Neural cell (in vitro differentiated cells): ENCODE results near the gene TSPAN8. TPM values are rescaled to one million over a fixed set of nuclear protein-coding genes. Genes with fewer than 3 reads are reported as not detected.
"Not testable (repeated sequence)": the region's sequence is repeated elsewhere in the genome, so short reads cannot be mapped to it uniquely, and the experiment has no call there.

Experiments
- H2AFZ ChIP-seq: fragments of 200-600, 300-800 bp; sonication (generic), shearing (Covaris generic); 2 replicates; pipeline ENCODE4 v1.6.0; 2014; ENCODE audit warnings: low read depth, mild to moderate bottlenecking, antibody characterized with exemption, low read length, moderate library complexity
- H3F3A ChIP-seq: fragments of 200-600 bp; shearing (Covaris generic); 2 replicates; pipeline ENCODE4 v1.6.1; 2016; ENCODE audit warnings: mild to moderate bottlenecking, moderate library complexity, mixed read lengths, antibody characterized with exemption, low read length; ENCODE audit not compliant: insufficient read depth, poor library complexity, severe bottlenecking
- H3K27ac ChIP-seq: fragments of 200-600, 300-800 bp; sonication (generic), shearing (Covaris generic); 2 replicates; pipeline ENCODE4 v1.5.1; 2014; ENCODE audit warnings: mild to moderate bottlenecking, low read length, moderate library complexity
- H3K27me3 ChIP-seq: fragments of 300-800, 200-600 bp; sonication (generic), shearing (Covaris generic); 2 replicates; pipeline ENCODE4 v1.6.0; 2014; ENCODE audit warnings: mild to moderate bottlenecking, low read depth, low read length, moderate library complexity; ENCODE audit not compliant: insufficient read depth
- H3K36me3 ChIP-seq: fragments of 300-800, 200-600 bp; sonication (generic), shearing (Covaris generic); 2 replicates; pipeline ENCODE4 v1.5.1; 2014; ENCODE audit warnings: mild to moderate bottlenecking, antibody characterized with exemption, low read length, moderate library complexity; ENCODE audit not compliant: insufficient read depth
- H3K4me2 ChIP-seq: fragments of 300-800, 200-600 bp; sonication (generic), shearing (Covaris generic); 2 replicates; pipeline ENCODE4 v1.6.0; 2014; ENCODE audit warnings: mild to moderate bottlenecking, low read length
- H3K4me3 ChIP-seq: fragments of 300-800, 200-600 bp; sonication (generic), shearing (Covaris generic); 2 replicates; pipeline ENCODE4 v1.5.1; 2014; ENCODE audit warnings: mild to moderate bottlenecking, low read length, moderate library complexity
- H3K79me2 ChIP-seq: fragments of 200-600 bp; shearing (Covaris generic); replicated peaks from 2 replicates; pipeline ENCODE4 v1.6.0; 2014; ENCODE audit warnings: mild to moderate bottlenecking, low read length, moderate library complexity; ENCODE audit not compliant: insufficient read depth
- H3K9ac ChIP-seq: fragments of 300-800, 200-600 bp; sonication (generic), shearing (Covaris generic); 2 replicates; pipeline ENCODE4 v1.6.1; 2016; ENCODE audit warnings: mild to moderate bottlenecking, low read length, mixed read lengths
- H3K9me2 ChIP-seq: fragments of 200-600 bp; shearing (Covaris generic); 2 replicates; pipeline ENCODE4 v1.6.1; 2016; ENCODE audit warnings: mild to moderate bottlenecking, low read length, mixed read lengths; ENCODE audit not compliant: insufficient read depth
- H3K9me3 ChIP-seq: fragments of 200-600, 300-800 bp; sonication (generic), shearing (Covaris generic); 2 replicates; pipeline ENCODE4 v1.6.1; 2016; ENCODE audit warnings: mild to moderate bottlenecking, mixed run types, low read length, moderate library complexity, mixed read lengths
- H4K20me1 ChIP-seq: fragments of 200-600 bp; shearing (Covaris generic); 2 replicates; pipeline ENCODE4 v1.6.1; 2016; ENCODE audit warnings: mild to moderate bottlenecking, mixed run types; ENCODE audit not compliant: insufficient read depth
- EP300 ChIP-seq: fragments of 450-650 bp; conservative IDR thresholded peaks from 2 replicates; pipeline ENCODE4 v1.6.1; 2014; ENCODE audit warnings: antibody characterized with exemption, mild to moderate bottlenecking, moderate library complexity; ENCODE audit not compliant: poor library complexity, severe bottlenecking
- EZH2 ChIP-seq: fragments of 200-600, 300-800 bp; shearing (Covaris generic), sonication (generic); IDR thresholded peaks from 2 replicates; pipeline ENCODE4 v1.6.1; 2014; ENCODE audit warnings: antibody characterized with exemption, low read length, borderline replicate concordance, mild to moderate bottlenecking; ENCODE audit not compliant: insufficient read depth, poor library complexity, severe bottlenecking
- MXI1 ChIP-seq: fragments of 450-650 bp; conservative IDR thresholded peaks from 2 replicates; pipeline ENCODE4 v1.6.1; 2014; ENCODE audit warnings: antibody characterized with exemption, mild to moderate bottlenecking; ENCODE audit not compliant: poor library complexity, severe bottlenecking
- POLR2AphosphoS5 ChIP-seq: IDR thresholded peaks from 2 replicates; pipeline ENCODE4 v1.6.1; 2012
- RAD21 ChIP-seq: fragments of 450-650 bp; conservative IDR thresholded peaks from 2 replicates; pipeline ENCODE4 v1.6.1; 2014; ENCODE audit warnings: antibody characterized with exemption, mild to moderate bottlenecking, moderate library complexity
- SMC3 ChIP-seq: fragments of 450-650 bp; conservative IDR thresholded peaks from 2 replicates; pipeline ENCODE4 v1.6.1; 2014; ENCODE audit warnings: antibody characterized with exemption, mild to moderate bottlenecking, moderate library complexity; ENCODE audit not compliant: poor library complexity
- TAF1 ChIP-seq: IDR thresholded peaks from 2 replicates; pipeline ENCODE4 v1.6.1; 2012; ENCODE audit warnings: low read depth
- polyA plus RNA-seq: library from polyadenylated mRNA; depleted of rRNA; stranded (reverse); fragments of >200 nt; gene quantifications from 2 replicates; pipeline ENCODE4 v1.2.3, GENCODE V29; 2014
- TF ChIP-seq, protein P1 (sequence below): fragments of 450-650 bp; IDR thresholded peaks from 2 replicates; pipeline ENCODE4 v1.5.1; 2014; ENCODE audit warnings: antibody characterized with exemption, mild to moderate bottlenecking, moderate library complexity; ENCODE audit not compliant: poor library complexity, severe bottlenecking
- TF ChIP-seq, protein P2 (sequence below): IDR thresholded peaks from 2 replicates; pipeline ENCODE4 v1.6.1; 2012; ENCODE audit warnings: borderline replicate concordance

Gene TSPAN8
- polyA plus RNA-seq, 1 donor from 2014 or later = not detected

DNA sequence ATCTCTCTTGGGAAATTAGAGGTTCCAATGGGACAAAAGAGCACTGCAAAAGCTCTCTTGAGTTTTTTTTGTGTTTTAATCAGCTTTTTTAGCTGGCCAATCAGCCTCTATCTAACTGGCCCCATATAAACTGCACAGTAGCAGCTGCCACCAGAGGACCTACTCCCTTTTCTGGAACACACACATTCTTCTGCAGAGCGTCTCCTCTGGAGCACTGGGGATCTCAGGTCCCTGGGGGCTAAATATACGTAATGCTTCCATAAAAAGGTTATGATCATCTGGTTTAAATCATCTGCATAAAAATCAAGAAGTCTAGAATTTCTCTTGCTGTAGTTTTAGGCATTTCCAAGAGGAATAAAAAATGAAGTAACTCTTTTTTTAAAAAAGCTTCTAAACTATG lies 32.3 kb downstream of the TSPAN8 start:
- TF ChIP-seq RAD21 (no peak), TAF1 (no peak), SMC3 (no peak), MXI1 (no peak), EP300 (no peak), EZH2 (no peak), POLR2AphosphoS5 (no peak)
- TF ChIP-seq, protein P1, sequence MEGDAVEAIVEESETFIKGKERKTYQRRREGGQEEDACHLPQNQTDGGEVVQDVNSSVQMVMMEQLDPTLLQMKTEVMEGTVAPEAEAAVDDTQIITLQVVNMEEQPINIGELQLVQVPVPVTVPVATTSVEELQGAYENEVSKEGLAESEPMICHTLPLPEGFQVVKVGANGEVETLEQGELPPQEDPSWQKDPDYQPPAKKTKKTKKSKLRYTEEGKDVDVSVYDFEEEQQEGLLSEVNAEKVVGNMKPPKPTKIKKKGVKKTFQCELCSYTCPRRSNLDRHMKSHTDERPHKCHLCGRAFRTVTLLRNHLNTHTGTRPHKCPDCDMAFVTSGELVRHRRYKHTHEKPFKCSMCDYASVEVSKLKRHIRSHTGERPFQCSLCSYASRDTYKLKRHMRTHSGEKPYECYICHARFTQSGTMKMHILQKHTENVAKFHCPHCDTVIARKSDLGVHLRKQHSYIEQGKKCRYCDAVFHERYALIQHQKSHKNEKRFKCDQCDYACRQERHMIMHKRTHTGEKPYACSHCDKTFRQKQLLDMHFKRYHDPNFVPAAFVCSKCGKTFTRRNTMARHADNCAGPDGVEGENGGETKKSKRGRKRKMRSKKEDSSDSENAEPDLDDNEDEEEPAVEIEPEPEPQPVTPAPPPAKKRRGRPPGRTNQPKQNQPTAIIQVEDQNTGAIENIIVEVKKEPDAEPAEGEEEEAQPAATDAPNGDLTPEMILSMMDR = no peak
- TF ChIP-seq, protein P2, sequence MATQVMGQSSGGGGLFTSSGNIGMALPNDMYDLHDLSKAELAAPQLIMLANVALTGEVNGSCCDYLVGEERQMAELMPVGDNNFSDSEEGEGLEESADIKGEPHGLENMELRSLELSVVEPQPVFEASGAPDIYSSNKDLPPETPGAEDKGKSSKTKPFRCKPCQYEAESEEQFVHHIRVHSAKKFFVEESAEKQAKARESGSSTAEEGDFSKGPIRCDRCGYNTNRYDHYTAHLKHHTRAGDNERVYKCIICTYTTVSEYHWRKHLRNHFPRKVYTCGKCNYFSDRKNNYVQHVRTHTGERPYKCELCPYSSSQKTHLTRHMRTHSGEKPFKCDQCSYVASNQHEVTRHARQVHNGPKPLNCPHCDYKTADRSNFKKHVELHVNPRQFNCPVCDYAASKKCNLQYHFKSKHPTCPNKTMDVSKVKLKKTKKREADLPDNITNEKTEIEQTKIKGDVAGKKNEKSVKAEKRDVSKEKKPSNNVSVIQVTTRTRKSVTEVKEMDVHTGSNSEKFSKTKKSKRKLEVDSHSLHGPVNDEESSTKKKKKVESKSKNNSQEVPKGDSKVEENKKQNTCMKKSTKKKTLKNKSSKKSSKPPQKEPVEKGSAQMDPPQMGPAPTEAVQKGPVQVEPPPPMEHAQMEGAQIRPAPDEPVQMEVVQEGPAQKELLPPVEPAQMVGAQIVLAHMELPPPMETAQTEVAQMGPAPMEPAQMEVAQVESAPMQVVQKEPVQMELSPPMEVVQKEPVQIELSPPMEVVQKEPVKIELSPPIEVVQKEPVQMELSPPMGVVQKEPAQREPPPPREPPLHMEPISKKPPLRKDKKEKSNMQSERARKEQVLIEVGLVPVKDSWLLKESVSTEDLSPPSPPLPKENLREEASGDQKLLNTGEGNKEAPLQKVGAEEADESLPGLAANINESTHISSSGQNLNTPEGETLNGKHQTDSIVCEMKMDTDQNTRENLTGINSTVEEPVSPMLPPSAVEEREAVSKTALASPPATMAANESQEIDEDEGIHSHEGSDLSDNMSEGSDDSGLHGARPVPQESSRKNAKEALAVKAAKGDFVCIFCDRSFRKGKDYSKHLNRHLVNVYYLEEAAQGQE = no peak
- no peak overlapping the region for H3K27ac ChIP-seq
- no peaks in the 10 kb centered on the region for H3K36me3 ChIP-seq
- H3K27me3 ChIP-seq = no peaks in the 10 kb centered on the region
- H3K9me2 ChIP-seq = no peaks in the 10 kb centered on the region
- H3F3A ChIP-seq = no peaks in the 10 kb centered on the region
- H3K9me3 ChIP-seq = no peaks in the 10 kb centered on the region
- no peaks in the 10 kb centered on the region for H4K20me1 ChIP-seq
- H3K9ac ChIP-seq = no peak overlapping the region
- H3K79me2 ChIP-seq = no peaks in the 10 kb centered on the region
- H3K4me2 ChIP-seq = no peak overlapping the region
- H3K4me3 ChIP-seq = no peak overlapping the region
- no peak overlapping the region for H2AFZ ChIP-seq

DNA sequence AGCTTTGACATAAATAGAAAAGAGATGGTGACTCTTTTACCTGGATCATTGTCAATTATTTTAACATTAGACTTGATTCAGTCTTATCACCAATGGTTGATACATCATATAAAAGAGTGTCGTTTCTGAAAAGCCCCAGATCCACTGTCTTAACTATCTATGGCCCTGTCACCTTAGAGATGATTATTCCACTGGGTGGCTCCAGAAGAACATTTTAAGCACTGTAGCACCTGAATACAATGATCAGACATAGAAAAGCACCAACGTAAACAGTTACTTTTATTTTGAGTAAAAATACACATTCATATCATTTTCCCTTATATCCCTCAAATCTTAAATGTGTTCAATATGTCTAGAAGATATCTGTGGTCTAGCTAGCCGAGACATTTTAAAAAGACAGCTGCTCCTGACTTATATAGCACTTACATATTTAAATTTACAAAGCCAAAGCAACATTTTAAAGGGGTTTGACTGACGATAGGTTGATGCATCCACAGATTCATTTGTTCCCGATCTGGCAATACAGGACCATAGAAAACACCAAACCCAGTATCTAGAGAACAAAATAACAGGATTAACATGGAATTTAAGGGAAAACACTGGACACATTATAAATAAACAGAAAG lies 32.9 kb downstream of the TSPAN8 start:
- Histone ChIP-seq H3K9me3 (no peaks in the 10 kb centered on the region), H3K9me2 (no peaks in the 10 kb centered on the region), H3K4me2 (no peak overlapping the region), H3K27ac (no peak overlapping the region), H4K20me1 (no peaks in the 10 kb centered on the region), H3F3A (no peaks in the 10 kb centered on the region), H2AFZ (no peak overlapping the region), H3K9ac (no peak overlapping the region), H3K4me3 (no peak overlapping the region), H3K79me2 (no peaks in the 10 kb centered on the region), H3K36me3 (no peaks in the 10 kb centered on the region), H3K27me3 (no peaks in the 10 kb centered on the region)
- TF ChIP-seq, protein P2 = no peak
- TF ChIP-seq RAD21 (no peak), SMC3 (no peak), POLR2AphosphoS5 (no peak), TAF1 (no peak), MXI1 (no peak), EZH2 (no peak), EP300 (no peak)
- TF ChIP-seq, protein P1 = no peak

DNA sequence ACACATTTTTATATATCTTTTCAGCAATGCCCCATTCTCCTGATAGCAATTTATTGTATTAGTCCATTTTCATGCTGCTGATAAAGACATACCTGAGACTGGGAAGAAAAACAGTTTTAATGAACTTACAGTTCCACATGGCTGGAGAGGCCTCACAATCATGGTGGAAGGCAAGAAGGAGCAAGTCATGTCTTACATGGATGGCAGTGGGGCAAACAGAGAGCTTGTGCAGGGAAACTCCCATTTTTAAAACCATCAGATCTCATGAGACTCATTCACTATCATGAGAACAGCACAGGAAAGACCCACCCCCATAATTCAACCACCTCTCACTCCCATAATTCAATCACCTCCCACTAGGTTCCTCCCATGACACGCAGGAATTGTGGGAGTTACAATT lies 44.7 kb downstream of the TSPAN8 start:
- H3K9ac ChIP-seq, H4K20me1 ChIP-seq, H3K79me2 ChIP-seq, H3K9me3 ChIP-seq, H3K4me3 ChIP-seq, H2AFZ ChIP-seq, H3K27ac ChIP-seq, H3K36me3 ChIP-seq, H3F3A ChIP-seq, H3K9me2 ChIP-seq, H3K27me3 ChIP-seq, H3K4me2 ChIP-seq: not testable (repeated sequence)
